ENCODE results near the gene CRACR2B.

DNA sequence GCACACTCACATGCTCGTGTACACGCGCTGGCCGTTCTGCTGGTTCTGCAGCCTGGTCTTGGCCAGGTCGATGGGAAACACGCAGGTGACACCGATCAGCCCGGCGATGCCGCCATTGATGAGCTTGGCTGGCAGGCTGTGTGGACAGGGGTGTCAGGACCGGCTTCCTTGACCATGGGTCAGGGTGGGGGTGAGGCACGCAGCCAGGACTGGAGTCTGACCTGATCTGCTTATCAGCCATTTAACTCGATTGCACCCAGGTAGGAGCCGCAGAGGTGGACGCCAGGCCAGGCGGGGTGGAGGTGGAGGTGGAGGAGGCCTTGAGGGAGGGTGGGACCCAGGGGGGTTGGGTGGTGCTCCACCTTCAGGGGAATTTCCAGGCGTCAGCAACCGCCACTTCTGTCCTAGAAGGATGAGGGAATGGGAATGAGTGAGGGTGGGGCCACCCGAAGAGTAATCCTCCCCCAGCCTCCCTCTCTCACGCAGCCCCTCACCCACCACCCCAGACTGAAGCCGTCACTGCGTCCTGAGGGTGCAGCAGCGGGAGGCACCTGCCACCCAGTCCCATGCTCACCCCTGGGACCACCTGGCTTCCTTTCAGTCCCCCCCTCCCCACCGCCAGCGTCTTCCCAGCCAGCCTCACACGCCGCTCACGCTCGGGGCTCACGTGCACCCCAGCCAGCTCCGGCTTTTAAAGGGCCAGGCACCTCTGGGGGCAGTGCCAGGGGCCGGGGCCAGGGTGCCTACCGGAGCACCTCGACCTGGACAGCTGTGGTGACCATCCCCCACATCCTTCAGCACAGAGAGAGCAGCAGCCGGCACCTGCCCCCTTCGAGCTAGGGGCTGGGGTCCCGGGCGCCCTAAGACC is 32.7 kb upstream of the CRACR2B start:
- TF ChIP-seq, protein P1, sequence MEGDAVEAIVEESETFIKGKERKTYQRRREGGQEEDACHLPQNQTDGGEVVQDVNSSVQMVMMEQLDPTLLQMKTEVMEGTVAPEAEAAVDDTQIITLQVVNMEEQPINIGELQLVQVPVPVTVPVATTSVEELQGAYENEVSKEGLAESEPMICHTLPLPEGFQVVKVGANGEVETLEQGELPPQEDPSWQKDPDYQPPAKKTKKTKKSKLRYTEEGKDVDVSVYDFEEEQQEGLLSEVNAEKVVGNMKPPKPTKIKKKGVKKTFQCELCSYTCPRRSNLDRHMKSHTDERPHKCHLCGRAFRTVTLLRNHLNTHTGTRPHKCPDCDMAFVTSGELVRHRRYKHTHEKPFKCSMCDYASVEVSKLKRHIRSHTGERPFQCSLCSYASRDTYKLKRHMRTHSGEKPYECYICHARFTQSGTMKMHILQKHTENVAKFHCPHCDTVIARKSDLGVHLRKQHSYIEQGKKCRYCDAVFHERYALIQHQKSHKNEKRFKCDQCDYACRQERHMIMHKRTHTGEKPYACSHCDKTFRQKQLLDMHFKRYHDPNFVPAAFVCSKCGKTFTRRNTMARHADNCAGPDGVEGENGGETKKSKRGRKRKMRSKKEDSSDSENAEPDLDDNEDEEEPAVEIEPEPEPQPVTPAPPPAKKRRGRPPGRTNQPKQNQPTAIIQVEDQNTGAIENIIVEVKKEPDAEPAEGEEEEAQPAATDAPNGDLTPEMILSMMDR (IDR thresholded peaks at IDR 0.05; ENCODE audit: insufficient read depth, low read depth, low read length) = no peak
- TF ChIP-seq EZH2 (IDR thresholded peaks at IDR 0.05; ENCODE audit: insufficient read depth, low read length) = no peak
